Stomach smooth muscle (tissue), 2 donors: Measurements from ENCODE around the gene POTEG.
"Not testable (repeated sequence)": the region's sequence is repeated elsewhere in the genome, so short reads cannot be mapped to it uniquely, and the experiment has no call there.

ENCODE experiments used
- H3K27ac ChIP-seq: one replicate; pipeline ENCODE4 v1.7.0; 2013; ENCODE audit warnings: mild to moderate bottlenecking, low read length, inconsistent platforms
- H3K27me3 ChIP-seq, 2 donors: one replicate each; pipeline ENCODE4 v1.7.0; 2013; ENCODE audit warnings: low read length in 2 of 2; ENCODE audit not compliant: insufficient read depth in 2 of 2, control insufficient read depth in 1 of 2
- H3K36me3 ChIP-seq, 2 donors: one replicate each; pipeline ENCODE4 v1.7.0; 2013; ENCODE audit warnings: low read length in 2 of 2; ENCODE audit not compliant: control insufficient read depth in 2 of 2, insufficient read depth in 2 of 2
- H3K4me1 ChIP-seq: one replicate; pipeline ENCODE4 v1.7.0; 2013; ENCODE audit warnings: low read length; ENCODE audit not compliant: control insufficient read depth, insufficient read depth
- H3K4me3 ChIP-seq, 2 donors: one replicate each; pipeline ENCODE4 v1.7.0; 2013; ENCODE audit warnings: low read length in 2 of 2
- H3K9ac ChIP-seq, 2 donors: one replicate each; pipeline ENCODE4 v1.7.0; 2013; ENCODE audit warnings: low read length in 2 of 2, mild to moderate bottlenecking in 1 of 2
- H3K9me3 ChIP-seq, 2 donors: one replicate each; pipeline ENCODE4 v1.7.0; 2013; ENCODE audit warnings: low read length in 2 of 2; ENCODE audit not compliant: control insufficient read depth in 2 of 2
- donor health status: healthy.
- donor health status: Pancreatic carcinoma.

Gene POTEG

GRCh38 chr14:19374451-19374903, 59.7 kb downstream of the POTEG start:
- H3K4me3 ChIP-seq, H3K27ac ChIP-seq, H3K4me1 ChIP-seq, H3K9ac ChIP-seq, H3K27me3 ChIP-seq, H3K36me3 ChIP-seq, H3K9me3 ChIP-seq: not testable (repeated sequence)

DNA sequence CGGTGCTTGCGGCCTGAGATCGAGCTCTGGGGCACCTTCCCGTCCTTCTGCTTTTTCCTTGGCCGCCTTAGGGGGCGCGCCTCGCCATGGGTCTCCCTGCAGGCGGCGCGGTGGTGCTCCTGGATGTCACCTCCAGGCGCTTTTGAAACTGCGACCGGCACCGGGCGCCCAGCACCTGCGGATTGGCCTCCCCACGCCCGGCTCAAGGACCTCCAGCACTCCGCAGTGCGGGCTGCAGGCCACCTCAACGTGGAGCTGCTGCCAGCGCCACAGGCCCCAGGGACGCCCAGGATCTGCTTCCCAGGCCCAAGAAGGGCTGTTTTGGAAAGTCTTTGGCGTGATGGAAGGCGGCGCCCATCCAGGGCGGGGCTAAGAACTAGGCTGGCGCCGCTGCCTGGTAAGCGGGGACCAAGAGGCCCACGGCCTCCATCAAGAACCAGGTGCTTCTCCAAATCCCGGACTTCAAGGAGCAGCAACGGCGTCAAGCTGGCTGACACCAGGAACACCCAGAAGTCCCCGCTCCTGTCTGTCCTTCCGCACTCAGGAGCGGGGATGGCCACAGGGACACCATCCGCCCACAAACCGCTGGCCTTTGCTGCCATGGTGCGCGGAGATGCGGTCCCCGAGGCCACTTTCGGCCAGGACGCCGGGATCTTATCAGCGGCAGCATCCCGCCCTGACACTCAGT, 61.2 kb downstream of the POTEG start:
- not testable (repeated sequence) for H3K36me3 ChIP-seq, H3K9me3 ChIP-seq, H3K4me3 ChIP-seq, H3K4me1 ChIP-seq, H3K27ac ChIP-seq, H3K9ac ChIP-seq, H3K27me3 ChIP-seq

DNA sequence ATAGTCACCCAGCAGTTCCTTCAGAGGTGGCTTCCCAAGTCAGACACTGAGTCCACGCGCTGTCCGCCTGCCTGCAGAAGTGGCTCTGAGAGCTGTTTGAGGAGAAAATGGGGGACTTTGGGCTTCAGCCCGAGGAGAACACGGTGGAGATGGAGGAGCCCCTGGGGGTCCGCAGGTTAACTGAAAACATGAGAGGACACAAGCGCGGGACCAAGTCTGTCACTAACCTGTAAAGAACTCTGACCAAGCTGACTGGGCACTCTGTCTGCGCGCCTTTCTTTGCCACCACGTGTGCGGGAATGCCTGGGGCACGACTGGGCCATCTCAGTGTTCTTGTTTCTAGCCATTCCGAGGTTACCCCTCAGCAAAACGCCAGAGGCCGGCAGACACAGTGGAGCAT, 62.4 kb downstream of the POTEG start:
- H3K9ac ChIP-seq, H3K27me3 ChIP-seq, H3K9me3 ChIP-seq, H3K4me3 ChIP-seq, H3K36me3 ChIP-seq, H3K4me1 ChIP-seq, H3K27ac ChIP-seq: not testable (repeated sequence)

- H3K9ac ChIP-seq, H3K4me3 ChIP-seq, H3K36me3 ChIP-seq, H3K4me1 ChIP-seq, H3K27ac ChIP-seq, H3K9me3 ChIP-seq, H3K27me3 ChIP-seq: not testable (repeated sequence)
These were observed 71.3 kb downstream of the POTEG start for GRCh38 chr14:19362803-19363202.

- not testable (repeated sequence) for H3K9ac ChIP-seq, H3K9me3 ChIP-seq, H3K36me3 ChIP-seq, H3K4me3 ChIP-seq, H3K27ac ChIP-seq, H3K27me3 ChIP-seq, H3K4me1 ChIP-seq
These were observed 71.8 kb downstream of the POTEG start for GRCh38 chr14:19362323-19362722.

- H3K9me3 ChIP-seq, H3K27me3 ChIP-seq, H3K4me1 ChIP-seq, H3K9ac ChIP-seq, H3K27ac ChIP-seq, H3K4me3 ChIP-seq, H3K36me3 ChIP-seq: not testable (repeated sequence)
These were observed 72.4 kb downstream of the POTEG start for GRCh38 chr14:19361636-19362253.

- not testable (repeated sequence) for H3K36me3 ChIP-seq, H3K4me3 ChIP-seq, H3K27me3 ChIP-seq, H3K9me3 ChIP-seq, H3K4me1 ChIP-seq, H3K9ac ChIP-seq, H3K27ac ChIP-seq
These were observed 73.1 kb downstream of the POTEG start for GRCh38 chr14:19360937-19361635.
